ENCODE data around the gene IER5. TPM values are rescaled to one million over a fixed set of nuclear protein-coding genes. Genes with fewer than 3 reads are reported as not detected.
"Not testable (repeated sequence)": the region's sequence is repeated elsewhere in the genome, so short reads cannot be mapped to it uniquely, and the experiment has no call there.

IER5 gene
- total RNA-seq, result 10 to 100 TPM; 20.3 to 68.4 TPM

DNA sequence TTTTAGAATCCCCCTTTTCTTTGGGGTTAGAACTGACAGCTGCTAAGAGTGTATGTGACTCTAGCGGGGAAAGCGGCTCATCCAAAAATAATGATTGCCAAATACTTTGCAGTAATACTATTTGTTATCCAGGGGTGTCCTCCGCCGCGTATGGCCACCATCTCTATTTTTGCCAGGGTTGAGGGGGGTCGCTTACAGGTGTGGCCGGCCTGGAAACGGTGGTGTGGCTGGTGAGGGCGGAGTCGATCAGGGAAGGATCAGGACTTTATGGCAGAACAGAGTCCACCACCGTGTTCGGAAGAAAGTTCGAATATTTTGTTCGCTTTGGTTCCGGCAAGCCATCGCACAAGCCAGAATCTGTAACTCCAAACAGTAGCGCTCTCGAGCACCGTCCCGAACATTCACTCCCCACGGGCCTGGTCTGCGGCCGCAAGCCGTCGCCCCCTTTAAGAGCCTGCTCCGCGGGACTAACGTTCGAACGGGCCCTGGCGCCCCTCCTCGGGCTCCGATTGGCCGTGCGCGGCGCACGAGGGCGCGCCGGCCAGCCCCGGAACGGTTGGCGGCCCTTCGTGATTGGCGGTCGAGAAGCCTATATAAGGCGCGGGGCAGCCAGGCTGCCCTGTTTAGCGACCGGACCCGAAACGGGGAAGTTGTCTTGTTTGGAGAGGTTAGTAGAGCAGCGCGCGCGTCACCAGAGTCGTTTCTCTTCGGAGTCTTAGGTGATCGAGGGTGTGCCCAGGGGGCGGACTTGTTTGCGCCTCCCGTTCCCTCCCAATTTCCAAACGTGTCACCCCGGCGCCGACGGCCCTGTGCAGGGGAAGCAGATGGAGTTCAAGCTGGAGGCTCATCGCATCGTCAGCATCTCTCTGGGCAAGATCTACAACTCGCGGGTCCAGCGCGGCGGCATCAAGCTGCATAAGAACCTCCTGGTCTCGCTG, at the start of gene IER5:
Gene IER5 (plus strand): TSS at position 622 of the 938 bp plus-strand sequence. CDS start 203 bp downstream, at position 825.
- no peaks in the 10 kb centered on the region for H3K9me3 Mint-ChIP-seq
- H3K36me3 Mint-ChIP-seq, result peaks cover 37 to 49% of the 10 kb centered on the region in 2 donors
- peak; percentile 75 for ATAC-seq

DNA sequence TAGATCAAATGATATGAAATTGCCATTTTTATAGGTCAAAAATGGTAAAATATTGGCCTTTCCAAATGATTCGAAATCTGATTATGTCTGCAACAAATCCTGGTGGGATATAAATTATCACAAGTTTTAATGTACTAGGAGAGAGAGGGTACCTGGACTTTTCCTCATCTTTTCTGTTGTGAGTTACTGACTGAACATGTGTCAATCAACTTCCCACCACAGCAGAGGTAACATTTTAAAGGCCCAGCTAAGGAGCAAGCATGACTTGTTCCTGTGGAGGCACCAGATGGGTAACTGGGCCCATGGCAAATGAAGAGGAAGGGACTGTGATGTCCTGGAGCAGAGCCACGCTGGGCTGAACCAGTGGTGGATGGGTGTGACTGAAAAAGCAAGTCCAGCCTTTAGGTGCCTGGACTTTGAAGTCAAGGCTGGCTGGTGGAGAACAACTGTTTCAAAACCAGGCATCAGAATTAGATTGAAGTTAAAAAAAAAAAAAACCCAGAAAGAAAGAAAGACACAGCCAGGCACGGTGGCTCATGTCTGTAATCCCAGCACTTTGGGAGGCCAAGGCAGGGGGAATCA, 48.1 kb upstream of the IER5 start:
- no peak for ATAC-seq
- H3K27ac Mint-ChIP-seq, result peak overlapping the region in 1 of 2 donors; percentile 59
- no peaks in the 10 kb centered on the region for H3K9me3 Mint-ChIP-seq
- peaks cover 0 to 15% of the 10 kb centered on the region in 2 donors for H3K36me3 Mint-ChIP-seq
- DNase-seq (ENCODE audit: low spot score in 2 of 2), result no peak

More for the DNA sequence above, at the start of gene IER5:
- H3K27ac Mint-ChIP-seq, result peak within 1 kb of the TSS; percentile 99 to 100
- DNase-seq (ENCODE audit: low spot score in 2 of 2), result peak; percentile 96 to 98

DNA sequence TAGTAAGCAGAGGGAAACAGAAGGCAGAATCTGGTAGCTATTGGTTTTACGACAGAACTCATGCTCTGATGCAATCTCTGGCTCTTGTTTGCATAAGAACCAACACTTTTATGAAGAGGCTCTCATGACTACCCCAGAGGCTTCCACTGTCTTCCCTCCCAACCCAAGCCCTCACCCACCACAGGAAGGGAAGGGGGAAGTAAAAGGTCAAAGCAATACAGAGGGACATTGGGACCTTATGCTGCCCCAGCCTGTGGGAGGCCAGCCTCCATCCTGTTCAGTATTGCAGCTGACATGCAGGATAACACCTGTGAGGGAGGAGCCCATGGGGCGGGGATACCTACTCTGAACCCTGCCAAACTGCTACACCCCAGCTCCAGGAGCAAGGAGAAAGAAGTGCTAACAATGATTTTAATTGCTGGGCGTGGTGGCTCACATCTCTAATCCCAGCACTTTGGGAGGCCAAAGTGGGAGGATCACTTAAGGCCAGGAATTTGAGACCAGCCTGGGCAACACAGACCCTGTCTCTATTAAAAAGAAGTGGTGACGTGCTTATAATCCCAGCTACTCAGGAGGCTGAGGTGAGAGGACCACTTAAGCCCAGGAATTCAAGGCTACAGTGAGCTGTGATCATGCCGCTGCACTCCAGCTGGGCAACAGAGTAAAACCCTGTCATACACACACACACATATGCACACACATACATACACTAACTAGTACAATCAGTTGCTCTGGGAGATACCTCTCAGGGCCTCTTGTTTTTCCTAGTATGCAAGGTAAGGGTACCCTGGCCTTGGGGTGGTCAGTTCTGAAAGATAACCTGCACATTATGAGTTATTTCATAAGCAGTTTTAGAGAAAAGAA, 45.2 kb upstream of the IER5 start:
- peak overlapping the region in 1 of 2 donors; percentile 80 for H3K27ac Mint-ChIP-seq

DNA sequence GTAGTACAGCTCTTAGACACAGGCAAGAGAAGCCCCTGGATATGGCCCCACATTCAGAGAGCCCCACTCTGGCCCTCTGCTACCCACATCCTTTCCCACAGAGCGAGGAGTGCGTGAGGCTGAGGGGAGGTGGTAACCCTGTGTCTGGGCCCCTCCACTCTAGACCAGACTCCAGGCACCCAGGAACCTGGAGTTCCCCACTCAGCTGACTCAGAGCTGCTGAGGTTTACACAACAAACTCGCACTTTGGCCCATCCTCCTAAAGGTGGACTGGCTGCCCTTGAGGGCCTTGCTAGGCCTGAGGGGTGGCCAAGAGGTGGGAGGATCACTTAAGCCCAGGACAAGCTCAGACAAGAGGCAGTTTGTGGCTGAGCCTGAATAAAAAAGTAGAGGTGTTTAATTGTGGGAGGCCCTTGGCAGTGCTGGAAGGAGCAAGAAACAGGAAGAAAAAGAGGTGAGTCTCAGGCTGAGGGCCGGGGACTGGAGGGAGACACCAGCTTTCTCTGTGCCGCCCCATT, 44.0 kb upstream of the IER5 start:
- DNase-seq (ENCODE audit: low spot score in 2 of 2), result peak in 1 of 2 donors; percentile 41
- peaks cover 6 to 17% of the 10 kb centered on the region in 2 donors for H3K36me3 Mint-ChIP-seq
- H3K9me3 Mint-ChIP-seq, result no peaks in the 10 kb centered on the region
- peak; percentile 96 to 98 for ATAC-seq
- H3K27ac Mint-ChIP-seq, result peak overlapping the region; percentile 68 to 87

More for the DNA sequence above, 45.2 kb upstream of the IER5 start:
- ATAC-seq (peak in 1 of 2 donors; percentile 26), DNase-seq (ENCODE audit: low spot score in 2 of 2) (no peak)
- Mint-ChIP-seq H3K9me3 (no peaks in the 10 kb centered on the region), H3K36me3 (peaks cover 6 to 22% of the 10 kb centered on the region in 2 donors)

DNA sequence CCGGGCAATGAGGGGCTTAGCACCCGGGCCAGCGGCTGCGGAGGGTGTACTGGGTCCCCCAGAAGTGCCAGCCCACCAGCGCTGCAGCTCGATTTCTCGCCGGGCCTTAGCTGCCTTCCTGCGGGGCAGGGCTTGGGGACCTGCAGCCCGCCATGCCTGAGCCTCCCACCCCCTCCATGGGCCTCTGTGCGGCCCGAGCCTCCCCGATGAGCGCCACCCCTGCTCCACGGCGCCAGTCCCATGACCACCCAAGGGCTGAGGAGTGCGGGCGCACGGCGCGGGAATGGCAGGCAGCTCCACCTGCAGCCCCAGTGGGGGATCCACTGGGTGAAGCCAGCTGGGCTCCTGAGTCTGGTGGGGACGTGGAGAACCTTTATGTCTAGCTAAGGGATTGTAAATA, 42.6 kb upstream of the IER5 start:
- DNase-seq (ENCODE audit: low spot score in 2 of 2); H3K9me3 Mint-ChIP-seq; H3K27ac Mint-ChIP-seq: not testable (repeated sequence)

DNA sequence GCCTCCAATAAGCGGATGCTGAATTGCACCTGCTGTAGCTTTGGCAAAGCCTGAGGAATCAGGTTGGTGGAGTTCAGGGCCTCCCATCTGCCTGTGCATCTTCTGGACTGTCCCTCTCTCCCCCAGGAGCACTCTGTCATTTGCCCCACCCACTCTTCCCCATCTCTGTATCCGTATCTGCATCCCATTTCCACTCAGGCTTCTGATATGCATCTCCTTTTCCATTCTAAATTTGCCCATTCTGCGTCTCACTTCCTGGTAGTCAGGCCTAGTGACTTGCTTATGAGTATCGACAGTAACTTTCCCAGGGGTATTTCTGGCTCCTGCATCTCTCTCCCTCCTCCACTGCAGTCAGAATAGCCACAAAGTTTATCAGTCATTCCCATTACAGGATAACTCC, 39.1 kb upstream of the IER5 start:
- H3K27ac Mint-ChIP-seq, result peak overlapping the region in 1 of 2 donors; percentile 65
- H3K36me3 Mint-ChIP-seq, result peaks cover 6 to 25% of the 10 kb centered on the region in 2 donors
- ATAC-seq (no peak), DNase-seq (ENCODE audit: low spot score in 2 of 2) (no peak)
- no peaks in the 10 kb centered on the region for H3K9me3 Mint-ChIP-seq

More for the DNA sequence above, 42.6 kb upstream of the IER5 start:
- peaks cover 6 to 22% of the 10 kb centered on the region in 2 donors for H3K36me3 Mint-ChIP-seq
- ATAC-seq, result not testable (repeated sequence)

DNA sequence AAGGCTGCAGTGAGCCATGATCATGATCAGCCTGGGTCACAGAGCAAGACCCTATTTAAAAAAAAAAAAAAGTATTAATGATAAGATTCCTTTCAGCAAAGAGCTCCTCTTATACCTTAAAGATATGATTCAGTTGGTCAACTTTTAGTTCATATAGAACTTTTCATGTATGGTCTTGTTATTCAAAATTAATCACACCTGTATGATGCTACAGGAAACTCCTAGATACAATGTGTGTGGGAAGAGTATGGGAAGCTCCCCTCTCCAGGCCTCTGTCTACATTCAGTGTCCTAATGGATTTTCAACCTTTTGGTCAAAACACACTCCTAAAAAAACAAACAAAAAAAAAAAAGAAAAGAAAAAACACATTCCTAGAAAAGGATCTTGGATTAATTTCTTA, 37.6 kb upstream of the IER5 start:
- DNase-seq (ENCODE audit: low spot score in 2 of 2), result no peak
- H3K27ac Mint-ChIP-seq, result no peak overlapping the region
- no peaks in the 10 kb centered on the region for H3K9me3 Mint-ChIP-seq
- ATAC-seq, result no peak
- peaks cover 6 to 22% of the 10 kb centered on the region in 2 donors for H3K36me3 Mint-ChIP-seq

DNA sequence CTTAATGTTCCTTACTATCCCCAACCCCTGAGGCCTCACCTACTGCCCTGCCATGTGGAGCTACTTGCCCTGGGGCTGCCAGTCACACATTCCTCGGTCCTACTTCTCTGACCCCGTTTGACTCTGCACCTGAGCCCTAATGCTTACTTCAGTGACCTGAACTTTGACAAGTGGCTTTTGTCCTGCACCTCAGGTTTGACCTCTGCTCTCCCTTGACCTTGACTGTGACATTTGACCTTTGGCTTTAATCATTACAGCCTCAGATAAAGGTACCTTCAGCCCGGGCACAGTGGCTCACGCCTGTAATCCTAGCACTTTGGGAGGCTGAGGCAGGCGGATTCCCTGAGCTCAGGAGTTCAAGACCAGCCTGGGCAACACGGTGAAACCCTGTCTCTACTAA, 31.9 kb upstream of the IER5 start:
- ATAC-seq (no peak), DNase-seq (ENCODE audit: low spot score in 2 of 2) (no peak)
- Mint-ChIP-seq H3K27ac (no peak overlapping the region), H3K36me3 (peaks cover 13 to 40% of the 10 kb centered on the region in 2 donors), H3K9me3 (peaks cover 4 to 14% of the 10 kb centered on the region in 2 donors)

DNA sequence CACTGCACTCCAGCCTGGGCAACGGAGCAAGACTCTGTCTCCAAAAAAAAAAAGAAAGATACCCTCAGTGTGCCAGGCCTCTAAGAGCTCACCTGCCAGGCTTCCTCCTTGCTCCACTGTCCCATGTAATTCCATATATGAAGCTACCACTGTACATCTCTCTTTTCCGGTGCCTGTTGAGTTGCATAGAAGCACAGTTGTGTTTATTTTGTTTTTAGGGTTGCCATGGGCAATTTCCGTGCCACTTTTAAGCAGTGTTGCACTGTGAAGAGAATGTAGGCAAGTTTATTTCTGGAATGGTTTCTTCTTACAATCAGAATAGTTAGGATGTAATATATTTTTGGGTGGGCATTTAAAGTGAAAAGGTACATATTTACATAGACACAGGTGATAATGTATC, 31.4 kb upstream of the IER5 start:
- Mint-ChIP-seq H3K36me3 (peaks cover 13 to 40% of the 10 kb centered on the region in 2 donors), H3K9me3 (peaks cover 4 to 14% of the 10 kb centered on the region in 2 donors), H3K27ac (no peak overlapping the region)
- no peak for ATAC-seq
- no peak for DNase-seq (ENCODE audit: low spot score in 2 of 2)

DNA sequence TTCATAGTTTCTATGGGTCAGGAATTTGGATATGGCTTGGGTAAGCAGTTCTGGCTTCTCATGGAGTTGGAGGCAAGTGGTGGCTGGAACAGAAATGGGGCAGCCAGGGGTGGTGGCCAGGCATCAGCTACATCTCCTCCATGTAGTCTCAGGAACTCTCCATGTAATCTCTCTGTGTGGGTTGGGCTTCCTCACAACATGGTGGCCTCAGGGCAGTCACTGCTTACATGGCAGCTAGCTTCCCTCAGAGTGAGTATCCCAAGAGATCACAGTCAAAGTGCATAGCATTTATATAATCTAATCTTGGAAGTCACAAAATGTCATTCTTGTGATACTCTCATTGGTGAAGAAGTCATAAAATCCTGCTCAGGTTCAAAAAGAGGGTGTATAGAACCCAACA, 29.1 kb upstream of the IER5 start:
- ATAC-seq, result no peak
- Mint-ChIP-seq H3K36me3 (peaks cover 13 to 40% of the 10 kb centered on the region in 2 donors), H3K9me3 (peaks cover 4 to 14% of the 10 kb centered on the region in 2 donors), H3K27ac (no peak overlapping the region)
- DNase-seq (ENCODE audit: low spot score in 2 of 2), result no peak

DNA sequence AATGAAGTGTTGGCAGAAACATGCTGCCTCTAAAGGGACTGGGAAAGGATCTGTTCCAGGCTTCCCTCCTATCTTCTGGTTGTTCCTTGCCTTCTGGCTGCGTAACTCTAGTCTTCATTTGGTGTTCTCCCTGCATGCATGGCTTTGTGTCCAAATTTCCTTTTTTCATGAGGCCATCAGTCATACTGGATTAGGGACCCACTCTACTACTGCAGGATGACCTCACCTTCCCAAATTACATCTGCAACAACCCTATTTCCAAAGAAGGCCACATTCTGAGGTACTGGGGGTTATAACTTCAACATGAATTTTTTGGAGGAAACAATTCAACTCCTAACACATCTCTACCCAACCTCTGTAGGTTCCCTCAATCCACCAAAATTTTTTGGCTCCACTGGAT, 28.4 kb upstream of the IER5 start:
- ATAC-seq, result no peak
- H3K9me3 Mint-ChIP-seq, result peaks cover 4 to 14% of the 10 kb centered on the region in 2 donors
- DNase-seq (ENCODE audit: low spot score in 2 of 2), result no peak
- peaks cover 13 to 40% of the 10 kb centered on the region in 2 donors for H3K36me3 Mint-ChIP-seq
- H3K27ac Mint-ChIP-seq, result no peak overlapping the region

DNA sequence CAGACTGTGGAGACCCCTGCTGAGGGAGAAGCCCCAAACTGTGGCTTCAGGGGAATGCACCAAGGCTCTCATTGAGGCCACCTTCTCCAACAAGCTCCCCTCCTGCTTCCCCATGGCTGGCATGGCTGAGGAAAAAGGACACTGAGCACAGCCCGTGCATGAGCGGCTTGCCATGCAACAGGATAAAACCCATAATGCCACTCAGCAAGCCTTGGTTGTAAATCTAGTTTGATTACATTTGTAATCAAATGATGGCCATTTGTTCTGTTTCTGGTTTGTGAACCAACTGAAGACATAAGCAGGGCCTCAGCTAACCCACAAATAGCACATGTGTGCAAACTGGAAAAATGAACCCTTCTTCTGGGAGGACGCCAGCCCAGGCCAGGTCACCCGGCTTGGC, 27.6 kb upstream of the IER5 start:
- not testable (repeated sequence) for H3K27ac Mint-ChIP-seq; ATAC-seq; DNase-seq (ENCODE audit: low spot score in 2 of 2)
- H3K9me3 Mint-ChIP-seq, result peaks cover 4 to 14% of the 10 kb centered on the region in 2 donors
- peaks cover 13 to 34% of the 10 kb centered on the region in 2 donors for H3K36me3 Mint-ChIP-seq

DNA sequence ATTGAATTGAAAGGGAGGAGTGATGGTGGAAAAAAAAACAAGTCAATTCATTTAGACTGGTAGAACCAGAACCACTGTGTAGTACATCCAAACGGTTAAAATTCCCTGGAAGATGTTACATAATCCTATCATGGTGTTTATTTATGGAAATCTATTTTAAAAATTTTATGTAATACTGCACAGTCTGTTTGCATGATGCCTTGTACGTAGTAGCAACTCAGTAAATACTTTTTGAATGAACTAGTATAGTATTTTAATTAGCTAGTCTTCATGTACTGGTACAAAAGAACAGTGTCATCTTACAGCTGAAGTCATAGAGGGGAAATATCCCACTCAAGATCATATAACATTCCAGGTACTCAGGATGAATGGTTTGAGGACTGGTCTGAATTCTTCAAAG, 27.0 kb upstream of the IER5 start:
- ATAC-seq (no peak), DNase-seq (ENCODE audit: low spot score in 2 of 2) (no peak)
- Mint-ChIP-seq H3K27ac (no peak overlapping the region), H3K36me3 (peaks cover 13 to 33% of the 10 kb centered on the region in 2 donors), H3K9me3 (peaks cover 4 to 14% of the 10 kb centered on the region in 2 donors)

DNA sequence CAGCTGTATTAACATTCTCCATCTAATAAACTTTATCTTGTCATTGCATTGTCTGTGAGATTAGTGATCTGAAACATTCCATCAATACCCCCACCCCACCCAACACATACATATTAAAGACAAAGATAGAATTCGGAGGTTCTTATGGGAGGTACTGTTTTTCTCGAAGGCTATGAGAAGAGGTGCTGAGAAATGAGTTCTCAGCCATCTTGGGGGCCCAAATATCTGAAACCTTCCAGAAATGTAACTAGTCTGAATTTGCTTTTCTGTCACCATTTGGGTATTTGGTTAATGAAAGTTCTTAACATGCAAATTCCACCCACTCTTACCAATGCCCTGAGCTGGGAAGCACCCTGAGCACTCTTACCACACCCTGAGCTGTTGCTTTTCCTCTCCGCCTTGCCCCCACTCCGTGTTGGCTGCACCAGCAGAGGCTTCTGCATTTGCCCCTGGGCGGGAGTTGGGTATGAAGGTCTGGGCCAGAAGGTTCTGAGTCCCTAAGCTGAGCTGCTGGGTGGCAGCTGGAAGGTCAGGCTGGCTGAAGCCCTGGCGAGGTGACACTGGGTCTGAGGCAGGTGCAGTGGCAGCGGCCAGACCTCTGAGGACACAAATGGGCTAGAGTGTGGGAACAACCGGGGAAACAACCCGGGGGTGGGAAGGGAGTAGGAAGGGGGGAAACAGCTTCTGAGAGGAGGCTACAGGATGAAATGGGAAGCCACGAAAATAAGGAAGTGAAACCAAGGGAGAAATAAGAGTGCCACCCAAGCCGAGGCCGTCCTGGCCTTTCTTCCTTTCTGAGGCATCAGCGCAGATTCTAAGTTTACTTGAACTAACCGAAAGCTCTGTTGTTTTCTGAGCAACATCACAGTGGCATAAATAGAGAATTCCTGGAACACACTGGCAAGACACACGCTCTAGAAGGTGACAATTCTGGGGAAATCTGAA, 26.3 kb upstream of the IER5 start:
- H3K36me3 Mint-ChIP-seq, result peaks cover 13 to 28% of the 10 kb centered on the region in 2 donors
- ATAC-seq (peak; percentile 49 to 58), DNase-seq (ENCODE audit: low spot score in 2 of 2) (no peak)
- H3K27ac Mint-ChIP-seq, result peak overlapping the region; percentile 48 to 83
- peaks cover 4 to 14% of the 10 kb centered on the region in 2 donors for H3K9me3 Mint-ChIP-seq

DNA sequence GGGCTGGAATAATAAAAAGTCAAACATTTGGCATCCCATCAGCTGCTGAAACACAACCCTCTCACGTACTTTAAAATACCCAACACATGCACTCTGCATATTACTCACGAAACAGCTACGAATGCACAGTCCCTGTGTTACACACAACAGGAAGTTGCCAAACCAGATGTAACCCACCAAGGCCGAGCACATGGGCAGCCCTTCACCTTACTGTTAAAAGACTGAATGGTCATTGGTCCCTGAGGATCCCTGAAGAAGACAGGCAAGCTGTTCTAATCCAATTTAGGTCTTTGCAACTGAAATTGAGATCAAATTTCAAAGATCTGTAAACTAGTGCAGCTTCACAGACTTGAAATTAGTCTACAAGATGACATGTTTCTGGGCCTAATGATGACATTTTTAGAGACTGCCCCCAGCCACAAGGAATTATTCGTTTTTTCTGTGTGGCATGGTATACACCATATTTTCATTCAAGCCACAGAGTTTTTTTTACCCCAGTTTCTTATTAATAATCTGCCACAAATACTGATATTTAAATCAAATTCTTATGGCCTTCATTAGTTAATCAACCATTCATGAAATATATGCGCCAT, 25.6 kb upstream of the IER5 start:
- peak overlapping the region; percentile 48 to 83 for H3K27ac Mint-ChIP-seq
- peaks cover 4 to 14% of the 10 kb centered on the region in 2 donors for H3K9me3 Mint-ChIP-seq
- peak in 1 of 2 donors; percentile 18 for DNase-seq (ENCODE audit: low spot score in 2 of 2)
- H3K36me3 Mint-ChIP-seq, result peaks cover 13 to 23% of the 10 kb centered on the region in 2 donors
- peak; percentile 89 to 92 for ATAC-seq

Data from activated naive CD4-positive, alpha-beta T cell treated with anti-CD3 and anti-CD28 coated beads, Interleukin-2, amount 50 U/mL, for 72 hours (primary cell).